NCI-H128 (cell line): ENCODE results near the gene LRRC4B.
"Not testable (repeated sequence)": the region's sequence is repeated elsewhere in the genome, so short reads cannot be mapped to it uniquely, and the experiment has no call there.

ENCODE experiments used
- DNase-seq: peaks from one replicate; lab custom pipeline; 2025; ENCODE audit not compliant: unreplicated experiment; lab: John Stamatoyannopoulos, UW

Gene LRRC4B

DNA sequence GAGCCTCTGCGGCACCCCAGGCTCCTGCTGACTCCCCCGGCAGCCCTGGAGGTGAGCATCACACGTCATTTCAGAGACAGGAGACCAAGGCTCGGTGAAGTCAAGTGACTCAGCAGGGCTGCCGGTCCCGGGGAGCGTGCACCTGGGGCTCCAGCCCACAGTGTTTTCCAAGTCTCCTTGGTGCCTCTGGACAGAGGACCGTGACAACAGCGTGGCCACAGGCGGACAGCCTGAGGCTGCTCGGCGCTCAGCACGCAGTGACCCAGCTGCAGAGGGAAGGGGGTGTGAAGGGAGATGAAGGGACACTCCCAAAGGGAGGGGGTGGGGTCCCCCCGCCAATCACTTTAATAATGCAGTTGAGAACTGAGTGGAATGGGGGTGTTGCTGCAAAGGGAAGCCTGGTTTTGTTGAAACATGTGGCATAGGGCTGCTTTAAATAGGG, 37.0 kb downstream of the LRRC4B start:
- DNase-seq, result no peak

DNA sequence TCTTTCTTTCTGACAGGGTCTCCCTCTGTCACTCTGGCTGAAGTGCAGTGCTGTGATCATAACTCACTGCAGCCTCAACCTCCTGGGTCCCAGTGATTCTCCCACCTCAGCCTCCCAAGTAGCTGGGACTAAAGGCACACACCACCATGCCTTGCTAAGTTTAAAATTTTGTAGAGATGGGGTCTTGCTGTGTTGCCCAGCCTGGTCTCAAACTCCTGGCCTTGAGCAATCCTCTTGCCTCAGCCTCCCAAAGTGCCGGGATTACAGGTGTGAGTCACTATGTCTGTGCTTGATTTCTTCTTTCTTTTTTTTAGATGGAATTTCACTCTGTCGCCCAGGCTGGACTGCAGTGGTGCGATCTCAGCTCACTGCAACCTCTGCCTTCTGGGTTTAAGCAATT, 40.2 kb downstream of the LRRC4B start:
- DNase-seq, result not testable (repeated sequence)

DNA sequence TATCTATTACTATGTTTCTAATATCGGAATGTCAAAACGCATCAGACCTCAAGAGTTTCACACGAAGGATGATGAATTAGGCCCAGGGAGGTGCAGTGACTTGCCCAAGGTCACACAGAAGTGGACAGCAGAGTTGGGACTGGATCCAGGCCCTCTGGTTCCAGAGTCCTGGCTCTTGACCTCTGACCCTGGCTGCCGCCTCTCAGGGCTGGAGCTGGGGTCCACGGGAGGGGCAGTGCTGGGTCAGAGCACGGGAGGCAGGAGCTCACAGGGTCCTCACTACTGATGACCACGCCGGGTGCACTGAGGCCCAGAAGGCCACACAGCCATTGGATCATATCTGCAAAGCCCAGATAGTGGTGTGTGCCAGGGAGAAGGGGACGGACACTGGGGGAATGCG, 45.4 kb downstream of the LRRC4B start:
- DNase-seq, result no peak

DNA sequence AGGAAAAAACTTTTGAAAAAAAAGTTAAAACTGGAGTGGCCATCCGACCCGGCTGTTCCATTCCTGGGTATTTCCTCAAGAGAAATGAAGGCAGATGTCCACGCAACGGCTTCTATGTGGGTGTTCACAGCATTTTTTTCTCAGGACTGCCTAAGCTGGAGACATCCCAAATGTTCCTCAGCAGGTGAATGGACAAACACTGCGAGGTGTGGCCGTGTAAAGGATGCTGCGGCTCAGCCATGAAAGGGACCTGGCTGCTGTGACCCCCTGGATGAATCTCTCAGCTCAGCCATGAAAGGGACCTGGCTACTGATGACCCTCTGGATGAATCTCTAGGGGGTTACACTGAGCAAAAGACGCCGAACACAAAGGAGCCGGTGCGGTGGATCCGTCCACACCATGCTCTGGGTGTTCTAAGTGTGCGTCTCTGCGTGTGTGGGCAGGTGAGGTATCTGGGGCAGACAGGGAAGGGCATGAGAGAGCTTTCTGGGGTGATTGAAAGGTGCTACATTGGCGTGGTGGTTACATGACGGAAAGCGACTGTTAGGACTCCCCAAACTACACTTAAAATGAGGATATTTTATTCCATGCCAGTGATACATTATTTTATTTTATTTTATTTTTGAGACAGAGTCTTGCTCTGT, 47.3 kb downstream of the LRRC4B start:
- no peak for DNase-seq

DNA sequence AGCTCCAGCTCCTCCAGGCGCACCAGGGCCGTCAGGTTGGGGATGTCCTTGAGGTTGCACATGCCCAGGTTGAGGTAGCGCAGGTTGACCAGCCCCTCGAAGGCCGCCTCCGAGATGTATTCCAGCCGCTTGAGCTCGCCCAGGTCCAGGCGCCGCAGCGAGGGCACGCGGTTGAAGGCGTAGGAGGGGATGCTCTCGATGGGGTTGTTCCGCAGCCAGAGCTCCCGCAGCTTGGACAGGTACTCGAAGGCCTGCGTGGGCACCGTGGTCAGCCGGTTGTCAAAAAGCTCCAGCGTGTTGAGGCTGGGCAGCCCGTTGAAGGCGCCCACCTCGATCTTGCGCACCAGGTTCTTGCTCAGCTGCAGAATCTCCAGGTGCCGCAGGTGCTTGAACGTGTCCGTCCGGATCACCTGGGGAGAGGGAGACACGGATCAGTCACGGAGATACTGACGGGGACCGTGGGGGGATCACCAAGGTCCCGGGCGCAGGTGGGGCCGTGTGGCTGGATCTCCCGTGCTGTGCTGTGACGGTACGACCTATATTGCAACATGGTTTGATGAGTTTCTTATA, 49.1 kb downstream of the LRRC4B start:
- DNase-seq, result no peak

DNA sequence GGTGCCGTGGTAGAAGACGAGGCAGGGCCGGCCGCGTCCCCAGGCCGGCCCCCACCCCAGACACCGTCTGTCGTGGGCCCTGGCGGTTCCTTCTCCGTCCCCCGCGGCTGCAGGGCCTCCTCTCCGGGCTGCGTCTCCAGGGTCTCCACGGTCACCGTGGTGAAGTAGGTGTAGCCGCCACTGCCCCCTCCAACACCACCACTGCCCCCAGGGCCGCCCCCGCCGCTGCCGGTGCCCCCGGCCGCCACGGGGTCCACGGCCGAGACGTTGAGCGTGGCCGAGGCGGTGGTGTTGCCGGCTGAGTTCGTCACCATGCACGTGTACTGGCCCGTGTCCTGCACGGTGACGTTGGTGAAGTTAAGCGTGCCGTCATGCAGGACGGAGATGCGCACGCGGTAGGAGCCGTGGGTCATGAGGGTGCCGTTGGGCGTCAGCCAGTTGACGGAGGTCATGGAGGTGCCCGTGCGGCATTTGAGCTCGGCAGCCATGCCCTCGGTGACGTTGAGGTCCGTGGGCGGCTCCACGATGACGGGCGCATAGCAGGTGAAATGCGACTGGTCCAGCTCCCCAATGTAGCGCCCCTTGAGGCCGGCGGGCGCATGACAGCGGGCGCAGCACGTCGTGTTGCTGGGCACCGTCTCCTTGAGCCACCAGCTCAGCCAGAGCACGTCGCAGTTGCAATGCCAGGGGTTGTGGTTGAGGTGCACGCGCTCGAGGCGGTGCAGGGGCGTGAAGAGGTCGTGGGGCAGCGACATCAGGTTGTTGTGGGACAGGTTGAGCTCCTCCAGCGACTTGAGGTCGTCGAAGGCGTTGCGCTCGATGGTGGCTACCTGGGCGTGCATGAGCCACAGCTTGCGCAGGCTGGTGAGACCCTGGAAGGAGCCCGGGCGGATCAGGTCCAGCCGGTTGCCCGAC, 49.9 kb downstream of the LRRC4B start:
- no peak for DNase-seq

DNA sequence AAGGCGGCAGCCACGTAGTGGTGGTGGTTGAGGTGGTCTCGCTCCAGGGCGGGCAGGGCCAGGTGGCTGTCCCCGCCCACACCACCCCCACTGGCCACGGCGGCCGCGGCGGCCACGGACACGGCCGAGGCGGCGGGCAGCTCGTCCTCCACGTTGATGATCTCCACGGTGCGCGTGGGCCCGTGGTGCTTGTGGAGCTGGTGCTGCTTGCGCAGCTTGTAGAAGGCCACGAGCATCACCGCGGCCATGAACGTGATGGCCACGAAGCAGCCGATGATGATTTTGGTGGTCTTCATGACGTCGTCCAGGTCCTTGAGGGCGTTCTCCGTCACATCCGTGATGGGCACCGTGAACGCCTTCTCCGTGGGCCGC, 50.5 kb downstream of the LRRC4B start:
- no peak for DNase-seq

DNA sequence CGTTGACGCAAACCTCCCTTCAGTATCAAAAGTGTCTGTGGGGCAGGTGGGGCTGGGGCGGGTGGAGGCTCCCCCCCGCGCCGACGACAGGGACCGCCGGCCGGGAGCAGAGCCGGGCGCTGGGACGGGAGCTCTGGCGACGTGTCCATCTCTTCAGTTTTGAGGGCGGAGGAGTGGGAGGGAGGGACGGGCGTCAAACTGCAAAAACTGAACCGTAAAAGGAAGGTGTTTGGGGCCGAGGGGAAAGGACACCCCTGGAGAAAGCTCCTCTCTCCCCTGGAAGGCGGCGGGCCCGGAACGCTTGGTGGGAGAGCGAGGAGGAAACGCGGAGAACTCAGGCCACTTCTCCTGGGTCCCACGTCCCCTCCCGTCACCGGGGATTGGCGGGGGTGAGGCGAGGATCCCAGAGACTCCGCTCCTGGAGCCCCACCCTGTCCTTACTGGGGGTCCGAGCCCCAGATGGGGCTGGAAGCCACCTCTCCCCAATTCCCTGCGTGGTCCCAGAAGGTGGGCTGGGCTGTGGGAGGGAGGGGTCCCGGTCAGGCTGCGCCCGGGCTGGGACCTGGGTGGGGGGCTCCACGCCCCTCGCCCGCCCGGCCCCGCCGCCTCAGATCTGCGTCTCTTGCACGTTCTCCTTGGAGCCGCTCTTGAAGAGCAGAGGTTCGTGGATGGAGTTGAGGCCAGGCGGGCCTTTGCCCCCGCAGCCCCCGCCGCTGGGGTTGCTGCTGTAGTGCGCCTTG, 51.1 kb downstream of the LRRC4B start:
- DNase-seq, result no peak

DNA sequence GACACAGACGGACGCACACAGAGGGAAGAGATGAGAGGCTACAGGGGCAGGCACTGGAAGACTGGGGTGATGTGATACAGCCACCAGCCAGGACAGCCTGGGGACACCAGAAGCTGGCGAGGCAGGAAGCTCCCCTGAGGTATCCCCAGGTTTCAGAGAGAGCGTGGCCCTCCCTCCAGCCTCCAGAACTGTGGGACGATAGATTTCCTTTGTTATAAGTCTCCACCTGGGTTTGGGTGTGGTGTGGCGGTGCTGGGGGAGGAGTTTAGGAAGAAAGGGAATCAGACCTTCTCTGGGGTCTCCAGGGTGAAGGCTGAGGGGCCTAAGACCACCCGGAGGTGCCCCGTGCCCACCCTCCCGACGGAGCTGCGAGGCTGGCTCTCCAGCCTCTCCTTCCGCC, 51.8 kb downstream of the LRRC4B start:
- DNase-seq, result no peak

DNA sequence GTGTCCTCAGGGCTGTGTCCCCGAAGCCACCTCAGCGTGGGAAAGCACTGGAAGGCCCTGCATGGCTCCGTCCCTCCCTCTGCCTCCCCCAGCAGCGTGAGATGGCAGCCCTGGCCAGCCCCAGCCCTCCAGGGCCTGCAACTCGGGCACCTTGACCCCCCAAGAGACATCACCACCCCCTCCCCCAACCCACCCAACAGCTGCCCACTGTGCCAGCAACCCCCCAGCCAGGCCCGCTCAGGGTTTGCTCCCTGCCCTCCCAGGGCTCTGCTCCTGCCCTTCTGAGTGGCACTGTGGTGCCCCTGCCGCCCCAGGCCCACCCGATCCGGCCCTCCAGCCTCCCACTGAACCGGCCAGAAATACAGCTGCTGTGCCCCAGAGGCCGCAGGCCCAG, 53.1 kb downstream of the LRRC4B start:
- no peak for DNase-seq

DNA sequence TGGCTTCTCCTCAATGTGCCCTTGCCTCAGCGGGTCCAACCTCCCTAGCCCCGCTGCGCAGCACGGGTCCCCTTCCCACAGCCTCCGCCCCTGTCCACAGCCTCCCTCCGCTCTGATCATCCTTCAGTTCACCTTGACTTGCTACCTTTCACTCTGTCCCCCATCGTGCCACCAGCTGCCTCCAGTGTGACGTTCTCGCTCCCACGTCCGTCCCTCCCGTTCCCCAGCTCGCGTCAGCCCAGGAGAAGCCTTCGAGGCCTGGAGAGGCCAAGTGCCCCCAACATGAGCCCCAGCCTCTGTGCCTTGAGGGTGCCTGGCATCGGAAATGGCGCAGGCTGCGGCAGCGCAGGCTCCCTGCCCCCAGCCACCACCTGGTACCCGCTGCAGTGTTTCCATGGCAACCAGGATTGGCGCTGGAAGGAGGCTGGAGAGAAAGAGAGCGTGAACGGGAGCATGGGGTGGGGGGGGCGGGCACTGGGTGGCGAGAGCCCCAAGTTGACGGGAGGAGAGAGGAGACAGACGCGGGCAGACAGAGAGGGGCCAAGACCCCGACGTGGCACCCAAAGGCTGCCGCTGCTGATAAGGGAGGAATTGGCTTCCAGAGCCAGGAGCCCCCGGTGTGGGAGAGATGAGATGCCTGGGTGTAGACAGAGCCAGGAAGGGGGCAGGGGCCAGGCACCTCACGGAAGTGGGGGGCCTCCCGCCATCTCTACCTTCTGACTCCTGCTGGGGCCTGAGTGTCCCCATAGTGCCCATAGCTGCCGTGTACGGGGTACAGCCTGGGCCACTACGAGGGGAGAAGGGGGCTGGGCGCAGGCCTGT, 53.7 kb downstream of the LRRC4B start:
- peak; percentile 37 for DNase-seq

DNA sequence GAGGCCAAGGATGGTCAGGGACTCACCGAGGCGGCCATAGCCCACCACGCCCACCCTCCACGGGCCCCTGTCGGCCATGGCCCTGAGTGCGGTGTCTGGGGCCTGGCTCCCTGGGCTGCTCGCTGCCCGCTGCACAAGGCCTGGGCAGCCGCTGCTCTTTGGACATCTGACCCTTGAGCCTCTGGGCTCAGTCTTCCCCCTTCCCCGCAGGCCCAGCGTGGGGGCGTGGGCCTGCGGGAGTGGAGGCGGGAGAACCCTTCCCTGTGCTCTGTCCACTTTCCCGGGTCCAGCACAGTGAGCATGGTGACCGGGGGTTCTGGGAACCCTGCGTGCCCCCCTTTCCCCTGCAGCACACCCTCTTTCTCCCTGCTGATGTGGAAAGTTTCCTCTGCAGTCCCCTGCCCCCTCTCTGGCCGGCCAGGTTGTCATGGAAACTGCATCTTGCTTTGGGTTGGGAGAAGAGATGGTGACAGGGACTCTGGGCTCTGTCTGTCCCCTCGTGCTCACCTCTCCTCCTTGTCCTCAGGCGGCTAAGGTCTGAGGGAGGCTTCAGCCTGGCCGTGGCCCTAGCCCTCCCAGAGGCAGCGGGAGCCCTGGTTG, 54.4 kb downstream of the LRRC4B start, which contains the start of gene ASPDH:
ASPDH (minus strand) TSS at position 168 of the 600 bp plus-strand sequence; CDS start at position 78, 90 bp downstream.
- DNase-seq, result no peak

DNA sequence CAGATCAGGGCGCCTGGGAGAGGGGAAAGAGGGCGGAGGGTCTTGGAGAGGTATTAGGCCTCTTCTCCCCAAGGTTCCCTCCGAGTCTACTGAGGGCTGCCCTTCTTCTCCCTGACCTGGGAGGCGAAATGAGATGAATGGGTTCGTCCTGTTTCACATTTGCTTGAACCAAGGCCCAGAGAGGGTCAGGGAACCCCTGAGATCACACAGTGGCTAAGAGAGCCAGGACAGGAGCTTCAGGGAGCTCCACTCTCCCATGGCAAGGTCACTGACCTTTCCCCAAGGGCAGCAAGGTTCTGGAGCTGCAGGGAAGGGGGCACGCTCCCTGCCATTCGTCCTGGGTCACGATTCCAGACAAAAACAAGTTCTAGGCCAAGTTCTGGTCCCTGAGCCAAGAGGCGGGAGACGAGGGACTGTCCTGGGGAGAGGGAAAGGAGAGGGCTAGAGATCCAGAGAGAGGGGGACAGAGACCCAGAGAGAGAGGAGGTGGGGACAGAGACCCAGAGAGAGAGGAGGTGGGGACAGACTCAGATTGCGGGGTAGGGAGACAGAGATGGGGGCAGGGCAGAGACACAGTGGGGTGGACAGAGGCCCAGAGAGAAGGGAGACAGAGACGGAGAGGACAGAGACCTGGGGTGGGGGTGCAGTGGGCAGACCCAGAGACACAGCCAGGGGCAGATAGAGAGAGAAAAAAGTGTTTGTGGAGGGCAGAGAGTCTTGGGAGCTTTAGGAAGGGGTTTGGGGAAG, 55.1 kb downstream of the LRRC4B start:
- no peak for DNase-seq

DNA sequence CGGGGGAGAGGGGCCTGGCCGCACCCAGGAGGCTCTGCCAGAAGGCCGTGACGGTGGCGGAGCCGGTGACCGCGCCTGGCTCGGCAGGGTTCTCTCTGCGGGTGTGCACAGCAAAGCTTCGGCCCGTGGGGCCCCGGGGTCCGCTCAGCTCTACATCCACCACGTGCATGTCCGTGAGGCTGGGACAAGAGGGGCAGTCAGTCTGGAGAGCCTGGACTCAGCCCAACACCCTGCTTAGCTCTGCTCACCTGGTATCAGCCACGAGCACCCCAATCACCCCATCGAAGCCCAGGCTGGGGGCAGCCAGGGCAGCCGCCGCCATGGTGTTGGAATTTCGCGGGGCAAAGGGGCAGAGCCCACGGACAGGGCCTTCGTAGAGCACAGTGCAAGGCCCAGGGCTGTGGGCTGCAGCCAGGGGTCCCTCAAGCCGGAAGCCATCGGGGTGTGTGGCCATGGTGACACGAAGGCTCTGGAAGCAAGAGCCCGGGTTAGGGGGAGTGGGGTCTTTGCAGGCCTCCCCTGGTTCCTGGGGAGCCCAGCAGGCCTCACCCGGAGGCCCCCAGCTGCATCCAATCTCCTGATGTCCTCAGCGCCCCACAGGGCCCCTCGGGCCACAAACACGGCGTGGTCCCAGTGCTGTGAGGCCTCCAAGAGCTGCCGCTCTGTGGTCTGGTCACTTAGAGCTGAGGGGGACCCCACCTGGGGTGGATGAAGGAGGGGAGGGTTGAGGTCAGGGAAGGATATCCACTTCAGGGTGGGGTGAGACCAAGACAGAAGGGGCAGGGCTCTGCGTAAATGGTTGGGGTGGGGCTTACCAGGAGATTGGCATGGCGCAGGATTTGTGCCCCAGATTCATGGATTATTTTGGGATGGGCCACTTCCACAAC, 55.9 kb downstream of the LRRC4B start:
- no peak for DNase-seq

DNA sequence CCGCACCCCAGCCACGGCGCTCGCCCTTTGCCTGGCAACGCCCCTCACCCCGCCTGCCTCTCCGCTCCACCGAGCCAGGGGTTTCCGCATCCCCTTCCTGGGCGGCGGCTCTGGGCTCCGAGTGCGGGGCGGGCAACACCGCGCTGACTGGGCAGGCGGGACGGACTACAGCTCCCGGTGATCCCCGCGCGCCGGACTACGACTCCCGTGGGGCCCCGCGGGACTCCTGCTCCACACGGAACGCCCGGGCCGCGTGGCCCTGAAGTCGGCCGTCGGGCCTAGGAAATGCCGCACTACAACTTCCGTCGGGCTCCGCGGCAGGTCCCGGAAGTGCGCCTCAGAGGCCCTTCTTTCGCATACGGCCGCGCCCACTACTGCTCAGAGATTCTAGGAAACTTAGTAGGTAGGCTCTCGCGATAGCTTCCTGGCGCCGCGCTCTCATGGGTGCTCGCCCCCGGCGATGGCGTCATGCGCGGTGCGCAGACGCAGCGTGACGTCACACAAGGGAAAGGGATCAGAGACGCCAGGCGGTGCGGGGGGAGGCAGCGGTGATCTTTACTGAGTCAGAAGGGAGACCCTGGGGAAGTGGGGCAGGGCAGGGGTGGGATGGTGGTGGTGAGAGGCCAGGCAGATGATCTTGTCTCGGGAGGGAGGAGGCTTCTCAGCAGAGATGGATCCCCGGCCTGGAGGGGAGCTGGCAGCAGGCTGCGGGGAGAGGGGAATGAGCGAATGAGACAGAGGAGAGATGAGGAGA, 57.0 kb downstream of the LRRC4B start, which contains the start of gene JOSD2:
JOSD2 (minus strand) TSS at position 123 of the 754 bp plus-strand sequence. CDS start 760 bp downstream, outside the sequence.
- peak; percentile 96 for DNase-seq

DNA sequence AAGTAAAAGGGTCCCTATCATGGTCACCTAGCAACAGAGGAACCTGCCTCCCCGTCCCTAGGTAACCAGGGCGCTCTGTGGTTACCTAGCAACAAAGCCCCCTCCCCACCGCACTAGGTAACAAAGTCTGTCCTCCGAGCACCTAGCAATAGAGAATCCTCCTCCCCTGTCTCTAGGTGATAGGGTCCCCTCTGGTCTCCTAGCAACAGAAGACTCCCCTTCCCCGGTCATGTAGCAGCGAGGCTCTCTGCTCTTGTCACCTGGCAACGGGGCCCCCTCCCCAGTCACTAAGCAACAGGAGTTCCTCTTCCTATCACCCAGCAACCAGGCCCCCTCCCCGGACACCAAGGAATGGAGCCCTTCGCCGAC, 57.6 kb downstream of the LRRC4B start:
- peak; percentile 89 for DNase-seq

DNA sequence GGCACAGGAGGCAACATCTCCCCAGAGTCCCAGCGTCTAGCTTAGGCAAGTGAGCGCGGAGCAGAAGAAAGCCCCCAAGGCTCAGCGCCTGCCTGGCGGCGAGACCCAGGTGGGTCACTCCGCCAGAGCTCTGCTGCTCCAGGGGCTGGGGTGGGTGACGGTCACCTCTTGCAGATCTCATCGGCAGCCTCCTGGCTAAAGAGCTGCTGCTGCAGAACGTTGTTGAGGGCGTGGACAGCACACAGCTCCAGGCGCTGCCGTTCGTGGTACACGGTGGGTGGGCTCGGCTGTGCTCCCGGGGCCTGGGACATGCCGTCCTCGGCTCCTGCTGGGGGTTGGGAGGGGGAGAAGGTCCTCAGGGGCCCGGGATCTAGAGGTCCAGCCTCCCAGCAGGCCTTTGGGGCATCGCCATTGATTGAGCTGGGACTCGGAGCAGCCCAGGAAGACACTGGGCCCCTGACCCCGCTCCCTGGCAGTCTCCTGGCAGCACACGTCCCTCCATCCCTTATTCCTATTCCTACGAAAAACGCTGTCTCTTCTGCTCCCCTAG, 58.0 kb downstream of the LRRC4B start:
- no peak for DNase-seq
